Measurements from ENCODE around the gene ALG2.

The ALG2 gene

GRCh38 chr9:99231711-99232110, 10.0 kb upstream of the ALG2 start:
- ChIA-PET CTCF (interaction anchor here (0.6 to 0.9 kb wide), 10 partner anchors 18 to 1046 kb away, joined by 3 to 7 read pairs (median 3); no protein-coding TSS in a partner anchor), POLR2A (ENCODE audit: low non-redundant PET) (no interaction called here)
- H3K27ac ChIP-seq: no peak overlapping the region
- TF ChIP-seq CTCF (conservative IDR thresholded peaks at IDR 0.05; ENCODE audit: low read depth): peak; percentile 38
- DNase-seq (ENCODE audit: low spot score): peak; percentile 32

- H3K27ac ChIP-seq: no peak overlapping the region
- TF ChIP-seq CTCF (conservative IDR thresholded peaks at IDR 0.05; ENCODE audit: low read depth): no peak
- no peak for DNase-seq (ENCODE audit: low spot score)
- ChIA-PET CTCF (no interaction called here), POLR2A (ENCODE audit: low non-redundant PET) (no interaction called here)
Measured at GRCh38 chr9:99230206-99230605, 8.5 kb upstream of the ALG2 start.

- DNase-seq (ENCODE audit: low spot score): no peak
- POLR2A ChIA-PET (ENCODE audit: low non-redundant PET): no interaction called here
- CTCF ChIA-PET: no interaction called here
Measured at GRCh38 chr9:99226054-99226453, 4.3 kb upstream of the ALG2 start.

GRCh38 chr9:99224445-99224844, 2.7 kb upstream of the ALG2 start:
- ChIA-PET CTCF (no interaction called here), POLR2A (ENCODE audit: low non-redundant PET) (no interaction called here)
- no peak for DNase-seq (ENCODE audit: low spot score)
- H3K27ac ChIP-seq: no peak overlapping the region
- TF ChIP-seq CTCF (conservative IDR thresholded peaks at IDR 0.05; ENCODE audit: low read depth): no peak

More at GRCh38 chr9:99226054-99226453, 4.3 kb upstream of the ALG2 start:
- no peak for TF ChIP-seq CTCF (conservative IDR thresholded peaks at IDR 0.05; ENCODE audit: low read depth)
- no peak overlapping the region for H3K27ac ChIP-seq

- CTCF ChIA-PET: interaction anchor here (0.6 kb wide), 2 partner anchors 93 to 143 kb away, joined by 3 read pairs; no protein-coding TSS in a partner anchor
Measured at GRCh38 chr9:99222416-99223270, 901 bp upstream of the ALG2 start.

GRCh38 chr9:99221266-99221620, 499 bp downstream of the ALG2 start:
- peak overlapping the region; percentile 88 for H3K27ac ChIP-seq
- POLR2A ChIA-PET (ENCODE audit: low non-redundant PET): no interaction called here
- DNase-seq (ENCODE audit: low spot score): no peak
- CTCF ChIA-PET: interaction anchor here (0.5 to 1.7 kb wide), 3 partner anchors 24 to 876 kb away, joined by 3 to 4 read pairs (median 4); no protein-coding TSS in a partner anchor
- TF ChIP-seq CTCF (conservative IDR thresholded peaks at IDR 0.05; ENCODE audit: low read depth): no peak

More at GRCh38 chr9:99222416-99223270, 901 bp upstream of the ALG2 start:
- POLR2A ChIA-PET (ENCODE audit: low non-redundant PET): interaction anchor here (0.5 kb wide), 1 partner anchor 9 kb away, joined by 4 read pairs; no protein-coding TSS in a partner anchor
- TF ChIP-seq CTCF (conservative IDR thresholded peaks at IDR 0.05; ENCODE audit: low read depth): no peak
- H3K27ac ChIP-seq: peak overlapping the region; percentile 88
- no peak for DNase-seq (ENCODE audit: low spot score)
